PC-3 (cell line): Measurements from ENCODE around the gene GALNT18.

Experiments used
- EZH2 ChIP-seq: fragments of 300-600 bp; sonication (generic); IDR thresholded peaks from one replicate; pipeline ENCODE4 v1.6.1; 2017; ENCODE audit warnings: antibody characterized with exemption, mild to moderate bottlenecking, low read length; ENCODE audit not compliant: unreplicated experiment
- EZH2phosphoT487 ChIP-seq: fragments of 300-600 bp; sonication (generic); IDR thresholded peaks from 2 replicates; pipeline ENCODE4 v1.6.1; 2018; ENCODE audit warnings: mild to moderate bottlenecking, antibody characterized with exemption, low read length, borderline replicate concordance
- TF ChIP-seq, protein P1 (sequence below): fragments of 300-600 bp; sonication (generic); conservative IDR thresholded peaks from 2 replicates; pipeline ENCODE4 v1.5.1; 2017; ENCODE audit warnings: antibody characterized with exemption, low read depth, mild to moderate bottlenecking, low read length

DNA sequence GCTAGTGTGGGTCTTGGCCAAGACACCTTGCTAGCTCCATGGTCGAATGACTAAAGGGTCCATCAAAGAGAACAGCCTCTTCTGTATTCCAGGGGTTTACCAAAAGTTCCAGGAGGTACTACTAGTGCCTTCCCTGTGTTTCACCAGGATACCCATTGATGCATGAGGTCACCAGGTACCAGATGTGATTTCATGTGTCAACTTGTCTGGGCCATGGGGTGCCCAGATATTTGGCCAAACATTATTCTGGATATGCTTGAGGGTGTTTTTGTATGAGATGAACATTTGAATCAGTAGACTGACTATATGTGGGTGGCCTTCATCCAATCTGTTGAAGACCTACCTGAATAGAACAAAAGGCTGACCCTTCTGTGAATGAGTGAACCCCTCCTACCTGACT lies 92.8 kb downstream of the GALNT18 start:
- TF ChIP-seq, protein P1, sequence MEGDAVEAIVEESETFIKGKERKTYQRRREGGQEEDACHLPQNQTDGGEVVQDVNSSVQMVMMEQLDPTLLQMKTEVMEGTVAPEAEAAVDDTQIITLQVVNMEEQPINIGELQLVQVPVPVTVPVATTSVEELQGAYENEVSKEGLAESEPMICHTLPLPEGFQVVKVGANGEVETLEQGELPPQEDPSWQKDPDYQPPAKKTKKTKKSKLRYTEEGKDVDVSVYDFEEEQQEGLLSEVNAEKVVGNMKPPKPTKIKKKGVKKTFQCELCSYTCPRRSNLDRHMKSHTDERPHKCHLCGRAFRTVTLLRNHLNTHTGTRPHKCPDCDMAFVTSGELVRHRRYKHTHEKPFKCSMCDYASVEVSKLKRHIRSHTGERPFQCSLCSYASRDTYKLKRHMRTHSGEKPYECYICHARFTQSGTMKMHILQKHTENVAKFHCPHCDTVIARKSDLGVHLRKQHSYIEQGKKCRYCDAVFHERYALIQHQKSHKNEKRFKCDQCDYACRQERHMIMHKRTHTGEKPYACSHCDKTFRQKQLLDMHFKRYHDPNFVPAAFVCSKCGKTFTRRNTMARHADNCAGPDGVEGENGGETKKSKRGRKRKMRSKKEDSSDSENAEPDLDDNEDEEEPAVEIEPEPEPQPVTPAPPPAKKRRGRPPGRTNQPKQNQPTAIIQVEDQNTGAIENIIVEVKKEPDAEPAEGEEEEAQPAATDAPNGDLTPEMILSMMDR = no peak
- no peak for TF ChIP-seq EZH2
- TF ChIP-seq EZH2phosphoT487 = no peak
